Right cardiac atrium (tissue), 5 donors: ENCODE measurements around the gene USP6NL. TPM values are rescaled to one million over a fixed set of nuclear protein-coding genes. Genes with fewer than 3 reads are reported as not detected.
"Not testable (repeated sequence)": the region's sequence is repeated elsewhere in the genome, so short reads cannot be mapped to it uniquely, and the experiment has no call there.

ENCODE experiments used
- ATAC-seq, 2 donors: fragments of 200-7000 bp; cut with Tn5 transposase; one replicate each; pipeline versions ENCODE4 v1.8.0 to v1.9.1; 2020; ENCODE audit warnings: moderate library complexity in 2 of 2, mild to moderate bottlenecking in 1 of 2
- DNase-seq, 3 donors: peaks; one replicate each; pipeline ENCODE4 v3.0.0-alpha.2; 2020
- H3K27ac ChIP-seq: one replicate; pipeline ENCODE4 v1.5.1; 2013; ENCODE audit warnings: mild to moderate bottlenecking, low read length, control low read depth, moderate library complexity
- H3K27me3 ChIP-seq: one replicate; pipeline ENCODE4 v1.6.1; 2013; ENCODE audit not compliant: control insufficient read depth, insufficient read depth
- H3K4me1 ChIP-seq: one replicate; pipeline ENCODE4 v1.6.1; 2013; ENCODE audit warnings: low read length; ENCODE audit not compliant: control insufficient read depth, insufficient read depth
- H3K4me3 ChIP-seq: one replicate; pipeline ENCODE4 v1.5.1; 2013; ENCODE audit warnings: low read length, control low read depth
- H3K9me3 ChIP-seq: one replicate; pipeline ENCODE4 v1.6.1; 2013; ENCODE audit warnings: low read length; ENCODE audit not compliant: control insufficient read depth
- WGBS: extraction: QIAGEN DNeasy Blood & Tissue Kit; methylation state at CpG from one replicate; pipeline ENCODE4 v1.1.7; 2013; 5-methylcytosine and 5-hydroxymethylcytosine counted together
- intact Hi-C, 4 donors: fragments of 100-400 bp; cut with DNase I; formaldehyde crosslinking; loops; one replicate each; pipeline versions ENCODE4 v1.11.0 to v1.14.0; 2022 to 2023
- polyA plus RNA-seq: library from polyadenylated mRNA; stranded (reverse); fragments of 200-250 nt; gene quantifications from one replicate; pipeline ENCODE4 v1.2.3, GENCODE V29; 2013
- total RNA-seq, 4 donors: library from RNA; stranded (reverse); fragmentation: NEBNext Ultra II Directional; extraction: Animal tissue kit (Norgen Biotek cat#: 25700); gene quantifications; one replicate each; pipeline ENCODE4 v1.2.1, GENCODE V29; 2021
- donor health status: healthy with polysubstance abuse.
- donor health status: DM: no; HTN: yes; CAD: no.
- donor health status: DM: no; HTN: no; CAD: no.
- donor health status: DM: no; HTN: yes; CAD: no; lungs with severe emphysema.
- donor health status: DM: yes; HTN: yes; CAD: no.

The USP6NL gene
- total and polyA plus RNA-seq, 5 donors = 3.9 to 12.5 (median 8.8) TPM

DNA sequence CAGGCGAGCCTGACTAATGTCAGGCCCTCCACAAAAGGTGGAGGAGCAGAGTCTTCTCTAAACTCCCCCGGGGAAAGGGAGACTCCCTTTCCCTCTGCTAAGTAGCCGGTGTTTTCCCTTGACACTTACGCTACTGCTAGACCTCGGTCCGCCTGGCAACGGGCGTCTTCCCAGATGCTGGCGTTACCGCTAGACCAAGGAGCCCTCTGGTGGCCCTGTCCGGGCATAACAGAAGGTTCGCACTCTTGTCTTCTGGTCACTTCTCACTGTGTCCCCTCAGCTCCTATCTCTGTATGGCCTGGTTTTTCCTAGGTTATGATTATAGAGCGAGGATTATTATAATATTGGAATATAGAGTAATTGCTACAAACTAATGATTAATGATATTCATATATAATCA, 116.5 kb downstream of the USP6NL start:
- ATAC-seq, H3K27ac ChIP-seq, H3K9me3 ChIP-seq, H3K27me3 ChIP-seq, H3K4me1 ChIP-seq, intact Hi-C loops, H3K4me3 ChIP-seq: not testable (repeated sequence)
- WGBS = 52% methylated on average over 12 of the region's 13 CpGs
- peak; percentile 60 to 88 (median 76) for DNase-seq

DNA sequence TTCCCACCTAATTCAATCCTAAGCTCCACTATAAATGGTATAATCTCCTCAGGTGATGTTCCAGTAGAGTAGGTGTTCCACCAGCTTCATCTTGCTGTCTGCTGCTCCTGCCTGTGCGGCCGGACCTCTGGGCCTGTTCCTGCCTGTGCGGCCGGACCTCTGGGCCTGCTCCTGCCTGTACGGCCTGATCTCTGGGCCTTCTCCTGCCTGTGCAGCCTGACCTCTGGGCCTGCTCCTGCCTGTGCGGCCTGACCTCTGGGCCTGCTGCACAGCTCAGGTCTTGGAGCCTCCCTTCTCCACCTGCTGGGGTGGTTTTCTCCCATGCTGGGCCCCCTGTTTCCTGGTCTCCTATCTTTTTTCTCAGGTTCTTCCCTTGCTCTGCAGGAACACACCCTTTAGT, 117.8 kb downstream of the USP6NL start:
- no peaks in the 10 kb centered on the region for H3K27me3 ChIP-seq
- intact Hi-C loops = no loop called here
- no peaks in the 10 kb centered on the region for H3K9me3 ChIP-seq
- 98% methylated on average over 6 of the region's 6 CpGs for WGBS
- ATAC-seq (no peak), DNase-seq (no peak)
- H3K4me3 ChIP-seq = no peak overlapping the region
- H3K4me1 ChIP-seq = no peaks in the 10 kb centered on the region
- H3K27ac ChIP-seq = no peak overlapping the region

DNA sequence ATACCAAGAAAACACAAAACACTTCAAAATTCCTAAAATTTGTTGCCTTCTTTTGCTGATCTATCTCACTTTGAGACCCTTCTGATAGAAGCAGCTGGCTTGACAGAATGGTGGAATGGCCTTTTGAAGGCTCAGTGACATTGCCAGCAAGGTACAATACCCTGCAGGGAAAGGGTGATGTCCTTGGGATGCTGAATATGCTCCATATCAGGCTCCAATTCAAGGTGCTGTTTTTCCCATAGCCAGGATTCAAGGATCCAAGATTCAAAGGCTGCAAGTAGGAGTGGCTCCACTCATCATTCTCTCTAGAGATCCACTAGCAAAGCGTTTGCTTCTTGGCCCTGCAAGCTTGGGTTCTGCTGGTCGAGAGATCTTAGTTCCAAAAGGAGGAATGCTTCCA, 120.4 kb downstream of the USP6NL start:
- Histone ChIP-seq H3K27ac (no peak overlapping the region), H3K9me3 (no peaks in the 10 kb centered on the region), H3K4me1 (no peaks in the 10 kb centered on the region), H3K4me3 (no peak overlapping the region), H3K27me3 (no peaks in the 10 kb centered on the region)
- intact Hi-C loops = no loop called here
- DNase-seq (no peak), ATAC-seq (no peak)
- WGBS = 86% methylated on average over 2 of the region's 2 CpGs

DNA sequence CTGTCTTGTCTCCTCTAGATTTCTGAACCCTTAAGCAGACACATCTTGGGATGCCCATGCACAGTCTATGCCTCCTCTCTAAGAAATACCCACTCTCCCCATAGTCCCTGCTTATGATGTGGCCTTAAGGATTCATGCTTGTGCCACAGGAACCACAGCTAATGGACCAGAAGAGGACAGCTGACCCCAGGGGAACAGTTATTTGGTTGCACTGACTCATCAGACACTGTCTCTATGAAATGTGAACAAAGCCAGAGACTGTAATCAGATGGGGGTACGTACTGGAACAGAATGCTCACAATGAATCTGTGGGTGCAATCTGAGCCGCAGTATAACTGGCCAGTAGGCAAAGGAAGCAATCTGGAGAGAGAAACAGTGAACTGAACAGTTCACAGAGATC, 121.9 kb downstream of the USP6NL start:
- 93% methylated on average over 2 of the region's 2 CpGs for WGBS
- intact Hi-C loops = no loop called here

DNA sequence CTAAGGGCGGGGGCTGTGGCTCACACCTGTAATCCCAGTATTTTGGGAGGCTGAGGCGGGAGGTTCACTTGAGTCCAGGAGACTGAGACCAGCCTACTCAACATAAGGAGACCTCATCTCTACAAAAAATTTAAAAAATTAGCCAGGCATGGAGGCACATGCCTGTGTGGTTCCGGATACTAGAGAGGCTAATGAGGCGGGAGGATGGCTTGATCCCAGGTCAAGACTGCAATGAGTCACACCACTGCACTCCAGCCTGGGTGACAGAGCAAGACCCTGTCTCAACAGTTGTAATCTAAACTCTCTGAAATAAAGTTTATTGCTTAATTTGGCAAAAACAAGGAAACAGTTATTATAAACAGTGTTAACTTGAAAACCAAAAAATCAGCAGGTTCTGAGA, 123.3 kb downstream of the USP6NL start:
- no peak for ATAC-seq
- Histone ChIP-seq H3K4me1 (no peaks in the 10 kb centered on the region), H3K4me3 (no peak overlapping the region), H3K9me3 (no peaks in the 10 kb centered on the region), H3K27me3 (no peaks in the 10 kb centered on the region), H3K27ac (no peak overlapping the region)
- intact Hi-C loops = no loop called here
- WGBS = 94% methylated on average over 4 of the region's 4 CpGs
- DNase-seq = no peak

More for the DNA sequence above, 121.9 kb downstream of the USP6NL start:
- Histone ChIP-seq H3K27ac (no peak overlapping the region), H3K27me3 (no peaks in the 10 kb centered on the region), H3K4me3 (no peak overlapping the region), H3K9me3 (no peaks in the 10 kb centered on the region), H3K4me1 (no peaks in the 10 kb centered on the region)
- ATAC-seq (no peak), DNase-seq (no peak)

DNA sequence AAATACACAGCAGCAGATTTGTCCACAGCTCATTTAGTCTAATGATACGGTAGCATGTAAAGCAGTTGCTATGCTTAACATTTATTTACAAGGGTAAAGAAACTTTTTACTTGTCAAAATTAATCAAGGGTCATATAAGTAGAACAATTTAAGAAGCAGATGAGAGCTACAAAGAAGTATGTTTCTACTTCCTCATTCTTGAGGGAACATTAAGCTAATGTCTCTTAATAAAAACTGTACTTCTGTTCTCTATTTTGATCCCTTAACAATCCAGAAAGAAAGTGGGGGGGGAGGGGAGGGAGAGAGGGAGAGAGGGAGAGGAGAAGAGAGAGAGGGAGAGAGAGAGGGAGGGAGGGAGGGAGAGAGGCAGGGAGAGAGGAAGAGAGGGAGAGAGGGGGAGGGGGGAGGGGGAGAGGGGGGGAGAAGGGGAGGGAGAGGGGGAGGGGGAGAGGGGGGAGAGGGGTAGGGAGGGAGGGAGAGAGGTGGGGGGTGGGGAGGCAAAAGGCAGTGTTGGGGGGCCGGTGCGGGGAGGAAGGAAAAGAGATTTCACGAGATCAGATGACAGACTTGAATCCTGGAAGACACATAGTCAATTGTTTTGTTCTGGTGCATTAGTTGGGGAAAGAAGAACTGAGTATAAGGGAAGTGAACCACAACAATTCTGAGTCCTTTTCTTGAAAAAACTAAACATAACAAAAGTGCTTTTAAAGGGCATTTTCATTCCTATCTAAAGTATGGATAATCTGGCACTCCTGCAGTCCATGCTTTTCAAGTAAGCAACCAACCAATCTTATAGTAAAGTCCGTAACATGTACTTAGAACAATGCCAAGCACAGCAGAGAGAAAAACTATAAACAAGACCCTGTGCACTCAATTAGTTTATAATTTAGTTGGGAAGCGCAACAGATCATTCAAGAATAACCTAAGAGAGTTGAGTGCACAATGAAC, 128.0 kb downstream of the USP6NL start:
- H3K27ac ChIP-seq = no peak overlapping the region
- WGBS = 86% methylated on average over 6 of the region's 6 CpGs
- no peak for ATAC-seq
- DNase-seq = no peak
- no peaks in the 10 kb centered on the region for H3K27me3 ChIP-seq
- H3K4me1 ChIP-seq = no peaks in the 10 kb centered on the region
- H3K4me3 ChIP-seq = no peak overlapping the region
- no peaks in the 10 kb centered on the region for H3K9me3 ChIP-seq
- intact Hi-C loops = no loop called here

DNA sequence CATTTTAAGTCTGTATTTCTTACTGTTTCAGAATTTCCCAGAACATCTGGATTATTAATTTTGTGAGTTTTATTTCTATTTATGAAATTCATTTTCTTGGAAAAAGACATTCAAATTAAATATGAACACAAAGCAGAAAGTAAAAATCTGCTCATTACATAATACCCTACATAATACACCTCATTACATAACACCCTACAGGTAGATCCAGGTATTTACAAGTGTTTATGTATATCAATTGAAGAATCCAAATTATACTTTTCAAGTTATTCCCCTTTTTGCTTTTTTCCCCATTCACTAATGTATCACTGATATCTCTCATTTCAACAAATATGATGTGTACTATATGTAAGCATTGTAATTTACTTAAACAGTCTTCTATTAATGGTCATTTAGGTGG, 129.1 kb downstream of the USP6NL start:
- H3K27ac ChIP-seq = no peak overlapping the region

DNA sequence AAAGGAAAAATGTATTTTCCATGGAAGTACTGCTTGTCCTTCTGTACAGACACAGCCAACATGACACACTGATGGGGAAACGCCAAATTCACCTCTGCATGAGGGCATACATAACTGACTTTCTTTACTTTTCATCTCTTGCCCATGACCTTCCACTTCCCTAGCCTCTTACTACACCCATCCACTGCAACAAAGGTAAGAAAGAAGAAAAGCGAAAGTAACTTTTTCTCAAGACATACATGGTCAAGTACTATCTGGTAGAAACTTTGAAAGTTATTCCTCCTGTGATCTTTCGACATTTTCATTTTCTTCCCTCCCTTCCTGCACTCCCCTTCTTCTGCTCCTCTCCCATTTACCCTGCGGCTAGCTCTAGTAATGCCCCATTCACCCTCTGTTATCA, 130.8 kb downstream of the USP6NL start:
- no peak for ATAC-seq
- Histone ChIP-seq H3K4me1 (no peaks in the 10 kb centered on the region), H3K4me3 (no peak overlapping the region), H3K9me3 (no peaks in the 10 kb centered on the region), H3K27me3 (no peaks in the 10 kb centered on the region), H3K27ac (no peak overlapping the region)
- DNase-seq = no peak
- intact Hi-C loops = no loop called here
- 92% methylated on average over 4 of the region's 4 CpGs for WGBS

More for the DNA sequence above, 129.1 kb downstream of the USP6NL start:
- H3K4me3 ChIP-seq = no peak overlapping the region
- no peaks in the 10 kb centered on the region for H3K4me1 ChIP-seq
- DNase-seq (no peak), ATAC-seq (no peak)
- no peaks in the 10 kb centered on the region for H3K9me3 ChIP-seq
- H3K27me3 ChIP-seq = no peaks in the 10 kb centered on the region
- intact Hi-C loops = no loop called here

DNA sequence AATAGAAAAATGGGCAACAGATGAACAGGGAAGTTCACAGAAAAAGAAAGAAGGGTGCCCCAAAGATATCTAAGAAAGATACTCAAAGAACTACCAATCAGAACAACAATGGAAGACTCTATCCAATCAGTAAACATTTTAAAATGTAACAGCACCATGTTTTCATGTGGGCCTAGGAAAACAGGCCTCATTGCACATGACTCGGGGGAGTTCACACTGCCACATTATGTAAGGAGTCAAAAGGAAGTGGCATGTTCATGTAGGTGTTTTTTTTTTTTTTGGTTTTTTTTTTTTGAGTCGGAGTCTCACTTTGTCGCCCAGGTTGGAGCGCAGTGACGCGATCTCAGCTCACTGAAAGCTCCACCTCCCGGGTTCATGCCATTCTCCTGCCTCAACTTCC, 132.2 kb downstream of the USP6NL start:
- H3K27me3 ChIP-seq = no peaks in the 10 kb centered on the region
- DNase-seq (no peak), ATAC-seq (no peak)
- H3K27ac ChIP-seq = no peak overlapping the region
- 97% methylated on average over 7 of the region's 7 CpGs for WGBS
- no peaks in the 10 kb centered on the region for H3K4me1 ChIP-seq
- H3K4me3 ChIP-seq = no peak overlapping the region
- intact Hi-C loops = no loop called here
- H3K9me3 ChIP-seq = no peaks in the 10 kb centered on the region

DNA sequence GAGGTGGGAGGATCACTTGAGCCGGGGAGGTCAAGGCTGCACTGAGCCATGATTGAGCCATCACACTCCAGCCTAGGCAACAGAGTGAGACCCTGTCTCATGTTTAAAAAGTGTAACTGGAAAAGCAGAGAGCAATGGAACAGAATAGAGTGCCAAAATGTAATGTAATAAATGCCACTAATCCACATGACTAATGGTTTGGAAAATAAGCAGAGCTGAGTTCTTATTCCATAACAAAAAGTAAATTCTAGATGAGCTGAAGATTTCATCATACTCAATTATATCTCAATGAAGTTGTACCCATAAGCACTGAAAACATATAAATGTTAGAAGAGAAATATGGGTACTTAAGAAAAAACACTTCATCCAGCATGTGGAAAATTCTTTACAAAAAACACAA, 132.6 kb downstream of the USP6NL start:
- intact Hi-C loops = no loop called here
- ATAC-seq = no peak
- H3K27me3 ChIP-seq = no peaks in the 10 kb centered on the region
- H3K9me3 ChIP-seq = no peaks in the 10 kb centered on the region
- H3K4me3 ChIP-seq = no peak overlapping the region
- H3K4me1 ChIP-seq = no peaks in the 10 kb centered on the region
- H3K27ac ChIP-seq = no peak overlapping the region
- no peak for DNase-seq
- 100% methylated on average over 1 of the region's 1 CpG for WGBS

DNA sequence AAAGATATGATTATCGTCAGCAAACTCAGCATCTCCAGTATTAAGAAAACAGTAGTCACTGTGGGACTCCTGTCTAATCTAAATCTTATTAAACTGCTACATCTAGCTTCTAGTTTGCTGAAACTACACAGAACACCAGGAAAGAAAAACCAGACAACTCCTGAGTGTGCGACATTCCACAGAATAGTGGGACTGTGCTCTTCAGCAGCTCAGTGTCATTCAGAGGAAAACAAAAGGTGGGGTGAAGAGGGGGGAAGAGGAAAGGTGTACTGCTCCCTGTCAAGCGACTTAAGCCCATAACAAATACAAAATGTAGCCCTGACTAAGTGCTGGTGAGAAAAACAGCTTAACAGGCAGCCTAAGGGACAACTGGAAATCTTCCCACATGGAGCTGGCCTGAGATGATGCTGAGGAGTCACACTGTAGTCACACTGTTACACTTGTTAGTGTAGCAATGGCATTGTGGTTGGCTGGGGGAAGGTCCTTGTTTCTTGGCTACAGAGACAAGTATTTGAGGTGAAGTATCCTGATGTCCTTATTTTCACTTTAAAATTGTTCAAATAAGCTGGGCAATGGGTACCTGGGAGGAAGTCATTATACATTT, 135.5 kb downstream of the USP6NL start:
- Histone ChIP-seq H3K4me3 (no peak overlapping the region), H3K4me1 (no peaks in the 10 kb centered on the region), H3K9me3 (no peaks in the 10 kb centered on the region), H3K27me3 (no peaks in the 10 kb centered on the region), H3K27ac (no peak overlapping the region)
- 87% methylated on average over 3 of the region's 3 CpGs for WGBS
- DNase-seq (no peak), ATAC-seq (no peak)
- intact Hi-C loops = no loop called here
